HEK293 (cell line): ENCODE results near the gene LETM1.

Experiments
- CTCF ChIA-PET: fragments of 350-600 bp; formaldehyde crosslinking; extraction: SDS; loops from one replicate; lab custom pipeline; 2021; ENCODE audit warnings: antibody characterized with exemption; lab: Yijun Ruan, JAX
- POLR2A ChIA-PET: fragments of 300-600 bp; formaldehyde crosslinking; extraction: SDS; loops from one replicate; lab custom pipeline; 2020; ENCODE audit warnings: antibody characterized with exemption, inconsistent platforms; lab: Yijun Ruan, JAX
- H3K27ac ChIP-seq: fragments of 200-500 bp; sonication (Bioruptor generic); 2 replicates; pipeline ENCODE4 v1.5.1; 2014; ENCODE audit warnings: low read depth, low read length, control low read depth, inconsistent platforms; ENCODE audit errors: extremely low read depth
- H3K36me3 ChIP-seq, 2 experiments: fragments of 200-500 bp in 1 of 2; sonication (Bioruptor generic) in 1 of 2; 1 replicate in 1 of 2; 2 replicates in 1 of 2; pipeline ENCODE4 v1.5.1; 2014 to 2017; ENCODE audit warnings: inconsistent platforms in 2 of 2, low read length in 2 of 2; ENCODE audit not compliant: control insufficient read depth in 2 of 2, insufficient read depth in 1 of 2
- H3K4me1 ChIP-seq: fragments of 200-500 bp; sonication (Bioruptor generic); 2 replicates; pipeline ENCODE4 v1.5.1; 2014; ENCODE audit warnings: mild to moderate bottlenecking, low read length, inconsistent platforms; ENCODE audit not compliant: control insufficient read depth, insufficient read depth
- H3K4me3 ChIP-seq: 2 replicates; pipeline ENCODE4 v1.5.1; 2011; ENCODE audit warnings: low read depth, mild to moderate bottlenecking, control low read depth, low read length, moderate library complexity
- H3K9me3 ChIP-seq: fragments of 200-500 bp; sonication (Bioruptor generic); 2 replicates; pipeline ENCODE4 v1.5.1; 2014; ENCODE audit warnings: low read depth, low read length, inconsistent platforms; ENCODE audit not compliant: control insufficient read depth, insufficient read depth
- GLIS2 ChIP-seq: fragments of 450-650 bp; formaldehyde crosslinking; IDR thresholded peaks from 2 replicates; pipeline ENCODE4 v1.5.1; 2016; ENCODE audit warnings: missing biosample characterization, missing genetic modification characterization
- INSM2 ChIP-seq: fragments of 450-650 bp; formaldehyde crosslinking; IDR thresholded peaks from 2 replicates; pipeline ENCODE4 v1.5.1; 2016; ENCODE audit warnings: missing biosample characterization, missing genetic modification characterization
- KLF1 ChIP-seq: fragments of 450-650 bp; formaldehyde crosslinking; IDR thresholded peaks from 2 replicates; pipeline ENCODE4 v1.5.1; 2016; ENCODE audit warnings: missing biosample characterization, missing genetic modification characterization
- KLF8 ChIP-seq: fragments of 450-650 bp; formaldehyde crosslinking; IDR thresholded peaks from 2 replicates; pipeline ENCODE4 v1.5.1; 2016; ENCODE audit warnings: missing biosample characterization, missing genetic modification characterization
- KLF9 ChIP-seq: fragments of 450-650 bp; formaldehyde crosslinking; IDR thresholded peaks from 2 replicates; pipeline ENCODE4 v1.5.1; 2016; ENCODE audit warnings: missing biosample characterization, missing genetic modification characterization, low read depth
- SCRT2 ChIP-seq: fragments of 450-650 bp; formaldehyde crosslinking; IDR thresholded peaks from 2 replicates; pipeline ENCODE4 v1.5.1; 2016; ENCODE audit warnings: missing biosample characterization, missing genetic modification characterization
- ZBTB21 ChIP-seq: fragments of 450-650 bp; formaldehyde crosslinking; IDR thresholded peaks from 2 replicates; pipeline ENCODE4 v1.5.1; 2017; ENCODE audit warnings: missing biosample characterization, missing genetic modification characterization
- ZFHX2 ChIP-seq: fragments of 450-650 bp; formaldehyde crosslinking; conservative IDR thresholded peaks from 2 replicates; pipeline ENCODE4 v1.5.1; 2016; ENCODE audit warnings: missing biosample characterization, missing genetic modification characterization
- ZIC2 ChIP-seq: fragments of 450-650 bp; formaldehyde crosslinking; IDR thresholded peaks from 2 replicates; pipeline ENCODE4 v1.5.1; 2016; ENCODE audit warnings: missing biosample characterization, missing genetic modification characterization
- ZNF121 ChIP-seq: fragments of 450-650 bp; formaldehyde crosslinking; IDR thresholded peaks from 2 replicates; pipeline ENCODE4 v1.5.1; 2016; ENCODE audit warnings: missing biosample characterization, missing genetic modification characterization
- ZNF18 ChIP-seq: fragments of 450-650 bp; formaldehyde crosslinking; IDR thresholded peaks from 2 replicates; pipeline ENCODE4 v1.5.1; 2016; ENCODE audit warnings: missing biosample characterization, missing genetic modification characterization
- ZNF184 ChIP-seq: fragments of 450-650 bp; IDR thresholded peaks from 2 replicates; pipeline ENCODE4 v1.5.1; 2018; ENCODE audit warnings: missing biosample characterization, mild to moderate bottlenecking, missing genetic modification characterization
- ZNF514 ChIP-seq: fragments of 450-650 bp; formaldehyde crosslinking; IDR thresholded peaks from 2 replicates; pipeline ENCODE4 v1.5.1; 2016; ENCODE audit warnings: missing biosample characterization, missing genetic modification characterization
- ZNF600 ChIP-seq: fragments of 450-650 bp; formaldehyde crosslinking; IDR thresholded peaks from 2 replicates; pipeline ENCODE4 v1.5.1; 2016; ENCODE audit warnings: missing biosample characterization, missing genetic modification characterization
- ZNF670 ChIP-seq: fragments of 450-650 bp; formaldehyde crosslinking; IDR thresholded peaks from 2 replicates; pipeline ENCODE4 v1.5.1; 2016; ENCODE audit warnings: missing biosample characterization, missing genetic modification characterization, low read depth
- ZNF777 ChIP-seq: fragments of 450-650 bp; formaldehyde crosslinking; IDR thresholded peaks from 2 replicates; pipeline ENCODE4 v1.5.1; 2017; ENCODE audit warnings: missing biosample characterization, missing genetic modification characterization, borderline replicate concordance
- TF ChIP-seq, protein P1 (sequence below): fragments of 450-650 bp; formaldehyde crosslinking; IDR thresholded peaks from 2 replicates; pipeline ENCODE4 v1.5.1; 2016; ENCODE audit warnings: missing biosample characterization, missing genetic modification characterization

Gene LETM1

GRCh38 chr4:1784395-1784788 lies 71.6 kb downstream of the LETM1 start:
- no peak overlapping the region for H3K27ac ChIP-seq
- H3K36me3 ChIP-seq = no peaks in the 10 kb centered on the region
- H3K9me3 ChIP-seq = no peaks in the 10 kb centered on the region
- H3K4me1 ChIP-seq = no peaks in the 10 kb centered on the region
- ChIA-PET POLR2A (interaction anchor here (1.3 to 1.8 kb wide), 2 partner anchors 8 to 11 kb away, joined by 4 to 7 read pairs; partner anchors contain the start of gene FGFR3), CTCF (interaction anchor here (1.4 kb wide), 1 partner anchor 37 kb away, joined by 3 read pairs; no protein-coding TSS in a partner anchor)
- H3K4me3 ChIP-seq = no peak overlapping the region
- no peak for TF ChIP-seq ZNF121 (tag by site-specific recombination)
- peak; percentile 80 for TF ChIP-seq SCRT2 (tag by site-specific recombination)

GRCh38 chr4:1783970-1784369 lies 72.0 kb downstream of the LETM1 start:
- POLR2A ChIA-PET = interaction anchor here (1.3 to 1.8 kb wide), 2 partner anchors 9 to 12 kb away, joined by 4 to 7 read pairs; partner anchors contain the start of gene FGFR3
- no peaks in the 10 kb centered on the region for H3K36me3 ChIP-seq
- H3K27ac ChIP-seq = no peak overlapping the region
- no peak overlapping the region for H3K4me3 ChIP-seq
- no peaks in the 10 kb centered on the region for H3K4me1 ChIP-seq
- TF ChIP-seq KLF9 (tag by site-specific recombination) = peak; percentile 40; the same call in 1 of the 2 replicates
- no peak for TF ChIP-seq KLF1 (tag by site-specific recombination)
- CTCF ChIA-PET = interaction anchor here (1.4 kb wide), 1 partner anchor 36 kb away, joined by 3 read pairs; no protein-coding TSS in a partner anchor
- H3K9me3 ChIP-seq = no peaks in the 10 kb centered on the region

GRCh38 chr4:1783015-1783414 lies 72.9 kb downstream of the LETM1 start:
- Histone ChIP-seq H3K4me1 (no peaks in the 10 kb centered on the region), H3K4me3 (no peak overlapping the region), H3K9me3 (no peaks in the 10 kb centered on the region), H3K36me3 (no peaks in the 10 kb centered on the region), H3K27ac (no peak overlapping the region)
- ChIA-PET POLR2A (interaction anchor here (0.6 to 1.8 kb wide), 2 partner anchors 10 to 278 kb away, joined by 3 to 7 read pairs; partner anchors contain the start of gene FGFR3), CTCF (interaction anchor here (1.4 kb wide), 1 partner anchor 35 kb away, joined by 3 read pairs; no protein-coding TSS in a partner anchor)
- no peak for TF ChIP-seq ZBTB21
- TF ChIP-seq KLF8 (tag by site-specific recombination) = no peak
- TF ChIP-seq GLIS2 (tag by site-specific recombination) = 0 out of 2 replicates have a peak, but pooled peaks have one; percentile 2
- TF ChIP-seq ZNF514 = no peak

GRCh38 chr4:1780435-1780834 lies 75.5 kb downstream of the LETM1 start:
- POLR2A ChIA-PET = no interaction called here

DNA sequence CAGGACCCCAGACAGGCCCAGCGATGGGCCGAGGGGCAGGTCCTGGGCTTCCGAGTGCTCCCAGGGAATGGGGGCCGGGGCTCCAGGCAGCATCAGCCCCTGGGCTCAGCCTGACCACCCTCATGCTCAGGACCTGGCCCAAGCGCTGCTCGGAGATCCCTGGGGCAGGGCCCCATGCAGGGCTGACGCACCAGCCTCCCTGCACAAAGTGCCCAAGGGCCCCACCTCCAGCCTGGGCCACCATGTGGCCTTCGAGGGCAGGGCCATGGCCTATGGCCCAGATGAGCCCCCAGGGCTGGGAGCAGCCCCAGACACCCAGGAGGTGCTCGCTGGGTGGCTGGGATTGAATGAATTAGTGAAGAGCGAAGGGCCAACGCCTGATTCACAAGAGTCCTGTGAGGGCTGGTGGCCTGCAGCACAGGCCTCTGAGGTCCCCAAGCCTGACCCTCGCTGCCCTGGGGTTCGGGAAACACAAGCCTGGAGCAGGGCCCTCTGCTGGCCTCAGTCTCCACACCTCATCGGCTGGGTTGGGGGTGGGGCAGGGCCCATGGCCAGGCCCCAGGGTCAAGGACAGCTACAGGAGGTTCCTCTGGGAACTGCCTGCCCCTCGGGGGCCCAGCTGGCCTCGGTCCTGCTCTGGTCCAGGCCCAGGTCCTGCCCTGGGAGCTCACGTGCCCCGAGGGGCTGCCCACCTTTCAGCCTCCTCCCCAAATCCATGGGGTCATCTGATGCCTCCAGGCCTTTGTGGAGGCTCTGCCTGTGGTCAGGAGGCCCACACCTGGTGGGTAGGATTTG lies 76.2 kb downstream of the LETM1 start:
- CTCF ChIA-PET = interaction anchor here (0.7 to 1.2 kb wide), 4 partner anchors 12 to 28 kb away, joined by 3 to 4 read pairs (median 3); no protein-coding TSS in a partner anchor
- Histone ChIP-seq H3K36me3 (no peaks in the 10 kb centered on the region), H3K4me3 (no peak overlapping the region), H3K9me3 (no peaks in the 10 kb centered on the region), H3K4me1 (no peaks in the 10 kb centered on the region), H3K27ac (no peak overlapping the region)
- POLR2A ChIA-PET = no interaction called here
- no peak for TF ChIP-seq ZNF670 (tag by site-specific recombination)
- no peak for TF ChIP-seq ZIC2 (tag by site-specific recombination)
- no peak for TF ChIP-seq ZNF184 (tag by site-specific recombination)
- TF ChIP-seq, protein P1, sequence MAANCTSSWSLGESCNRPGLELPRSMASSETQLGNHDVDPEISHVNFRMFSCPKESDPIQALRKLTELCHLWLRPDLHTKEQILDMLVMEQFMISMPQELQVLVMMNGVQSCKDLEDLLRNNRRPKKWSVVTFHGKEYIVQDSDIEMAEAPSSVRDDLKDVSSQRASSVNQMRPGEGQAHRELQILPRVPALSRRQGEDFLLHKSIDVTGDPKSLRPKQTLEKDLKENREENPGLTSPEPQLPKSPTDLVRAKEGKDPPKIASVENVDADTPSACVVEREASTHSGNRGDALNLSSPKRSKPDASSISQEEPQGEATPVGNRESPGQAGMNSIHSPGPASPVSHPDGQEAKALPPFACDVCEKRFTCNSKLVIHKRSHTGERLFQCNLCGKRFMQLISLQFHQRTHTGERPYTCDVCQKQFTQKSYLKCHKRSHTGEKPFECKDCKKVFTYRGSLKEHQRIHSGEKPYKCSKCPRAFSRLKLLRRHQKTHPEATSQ (tag by site-specific recombination) = no peak
- no peak for TF ChIP-seq ZNF777 (tag by site-specific recombination)
- no peak for TF ChIP-seq ZNF514
- TF ChIP-seq ZFHX2 = no peak
- no peak for TF ChIP-seq ZNF18 (tag by site-specific recombination)

More at GRCh38 chr4:1780435-1780834, 75.5 kb downstream of the LETM1 start:
- CTCF ChIA-PET = interaction anchor here (0.6 to 1.2 kb wide), 2 partner anchors 13 to 41 kb away, joined by 3 to 5 read pairs; no protein-coding TSS in a partner anchor
- TF ChIP-seq INSM2 (tag by site-specific recombination) (no peak), ZNF600 (peak; percentile 42; the same call in 1 of the 2 replicates)
- Histone ChIP-seq H3K36me3 (no peaks in the 10 kb centered on the region), H3K4me1 (no peaks in the 10 kb centered on the region), H3K4me3 (no peak overlapping the region), H3K27ac (no peak overlapping the region), H3K9me3 (no peaks in the 10 kb centered on the region)
